Measurements from ENCODE around the gene PCSK5. TPM values are rescaled to one million over a fixed set of nuclear protein-coding genes. Genes with fewer than 3 reads are reported as not detected.

PCSK5 gene
- total RNA-seq, 1 donor from 2014 or later = 18.3 TPM

- no peak for TF ChIP-seq CTCF (IDR thresholded peaks at IDR 0.05)
- no peak overlapping the region for H3K4me3 Mint-ChIP-seq (ENCODE audit: unreplicated experiment)
- peaks cover 5% of the 10 kb centered on the region for H3K36me3 Mint-ChIP-seq (ENCODE audit: unreplicated experiment)
- H3K9me3 Mint-ChIP-seq (ENCODE audit: unreplicated experiment) = no peaks in the 10 kb centered on the region
- H3K27ac Mint-ChIP-seq (ENCODE audit: unreplicated experiment) = no peak overlapping the region
- DNase-seq (ENCODE audit: extremely low spot score, unreplicated experiment) = no peak
- H3K4me1 Mint-ChIP-seq (ENCODE audit: unreplicated experiment) = peaks cover 13% of the 10 kb centered on the region
- H3K27me3 Mint-ChIP-seq (ENCODE audit: unreplicated experiment) = no peaks in the 10 kb centered on the region
These were observed 196.1 kb downstream of the PCSK5 start for GRCh38 chr9:76086539-76086938.

- H3K36me3 Mint-ChIP-seq (ENCODE audit: unreplicated experiment) = peaks cover 6% of the 10 kb centered on the region
- no peaks in the 10 kb centered on the region for H3K27me3 Mint-ChIP-seq (ENCODE audit: unreplicated experiment)
- H3K9me3 Mint-ChIP-seq (ENCODE audit: unreplicated experiment) = no peaks in the 10 kb centered on the region
- H3K4me1 Mint-ChIP-seq (ENCODE audit: unreplicated experiment) = peaks cover 13% of the 10 kb centered on the region
- no peak for DNase-seq (ENCODE audit: extremely low spot score, unreplicated experiment)
- TF ChIP-seq CTCF (IDR thresholded peaks at IDR 0.05) = no peak
- no peak overlapping the region for H3K27ac Mint-ChIP-seq (ENCODE audit: unreplicated experiment)
- no peak overlapping the region for H3K4me3 Mint-ChIP-seq (ENCODE audit: unreplicated experiment)
These were observed 197.5 kb downstream of the PCSK5 start for GRCh38 chr9:76087976-76088375.

GRCh38 chr9:76090330-76090729 lies 199.9 kb downstream of the PCSK5 start:
- TF ChIP-seq CTCF (IDR thresholded peaks at IDR 0.05) = no peak
- H3K36me3 Mint-ChIP-seq (ENCODE audit: unreplicated experiment) = peaks cover 2% of the 10 kb centered on the region
- no peaks in the 10 kb centered on the region for H3K27me3 Mint-ChIP-seq (ENCODE audit: unreplicated experiment)
- H3K9me3 Mint-ChIP-seq (ENCODE audit: unreplicated experiment) = no peaks in the 10 kb centered on the region
- H3K4me1 Mint-ChIP-seq (ENCODE audit: unreplicated experiment) = peaks cover 10% of the 10 kb centered on the region
- H3K27ac Mint-ChIP-seq (ENCODE audit: unreplicated experiment) = no peak overlapping the region
- H3K4me3 Mint-ChIP-seq (ENCODE audit: unreplicated experiment) = no peak overlapping the region
- no peak for DNase-seq (ENCODE audit: extremely low spot score, unreplicated experiment)

- no peak overlapping the region for H3K27ac Mint-ChIP-seq (ENCODE audit: unreplicated experiment)
- no peaks in the 10 kb centered on the region for H3K9me3 Mint-ChIP-seq (ENCODE audit: unreplicated experiment)
- H3K27me3 Mint-ChIP-seq (ENCODE audit: unreplicated experiment) = no peaks in the 10 kb centered on the region
- H3K36me3 Mint-ChIP-seq (ENCODE audit: unreplicated experiment) = peaks cover 2% of the 10 kb centered on the region
- no peak for TF ChIP-seq CTCF (IDR thresholded peaks at IDR 0.05)
- DNase-seq (ENCODE audit: extremely low spot score, unreplicated experiment) = no peak
- H3K4me1 Mint-ChIP-seq (ENCODE audit: unreplicated experiment) = peaks cover 4% of the 10 kb centered on the region
- H3K4me3 Mint-ChIP-seq (ENCODE audit: unreplicated experiment) = no peak overlapping the region
These were observed 200.4 kb downstream of the PCSK5 start for GRCh38 chr9:76090909-76091308.

- DNase-seq (ENCODE audit: extremely low spot score, unreplicated experiment) = no peak
- peaks cover 2% of the 10 kb centered on the region for H3K36me3 Mint-ChIP-seq (ENCODE audit: unreplicated experiment)
- H3K27ac Mint-ChIP-seq (ENCODE audit: unreplicated experiment) = no peak overlapping the region
- no peak overlapping the region for H3K4me3 Mint-ChIP-seq (ENCODE audit: unreplicated experiment)
- no peak for TF ChIP-seq CTCF (IDR thresholded peaks at IDR 0.05)
- H3K4me1 Mint-ChIP-seq (ENCODE audit: unreplicated experiment) = no peaks in the 10 kb centered on the region
- no peaks in the 10 kb centered on the region for H3K9me3 Mint-ChIP-seq (ENCODE audit: unreplicated experiment)
- H3K27me3 Mint-ChIP-seq (ENCODE audit: unreplicated experiment) = no peaks in the 10 kb centered on the region
These were observed 202.1 kb downstream of the PCSK5 start for GRCh38 chr9:76092572-76092971.
